ENCODE results near the gene EARS2. TPM values are rescaled to one million over a fixed set of nuclear protein-coding genes. Genes with fewer than 3 reads are reported as not detected.

EARS2 gene
- total and polyA plus RNA-seq, 2 of the 4 experiments (the other 2 are of a cell fraction), result 28.1 to 37.8 TPM

DNA sequence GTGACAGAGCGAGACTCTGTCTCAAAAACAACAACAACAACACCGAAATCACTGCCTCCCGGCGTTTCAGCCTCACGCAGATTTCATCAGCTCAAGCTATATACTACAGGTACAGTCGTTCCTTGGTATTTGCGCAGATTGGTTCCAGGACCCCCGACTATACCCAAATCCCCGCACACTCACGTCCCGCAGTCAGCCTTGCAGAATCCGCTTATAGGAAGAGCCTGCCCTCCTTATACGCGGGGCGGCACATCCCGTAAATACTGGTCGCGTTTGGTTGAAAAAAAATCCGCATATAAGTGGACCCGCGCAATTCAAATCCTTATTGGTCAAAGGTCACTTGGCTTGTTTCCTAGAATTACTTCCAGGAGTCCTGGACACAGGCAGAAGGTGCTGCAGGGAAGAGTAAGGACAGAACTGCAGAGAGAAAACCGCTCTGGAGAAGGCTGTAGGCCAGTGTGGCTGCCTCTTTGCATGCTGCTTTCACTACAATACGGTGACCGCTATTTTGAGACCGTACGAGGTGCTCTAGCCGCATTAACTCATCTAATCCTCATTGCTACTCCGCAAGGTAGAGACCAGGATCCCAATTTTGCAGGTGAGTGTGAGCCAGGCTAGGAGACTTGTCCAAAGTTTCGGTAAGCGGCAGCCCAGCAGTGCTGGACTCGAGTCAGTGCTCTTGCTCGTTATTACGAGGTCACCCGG, 38.2 kb upstream of the EARS2 start:
- Histone ChIP-seq H2AK5ac (ENCODE audit: low read depth, low read length) (peak overlapping the region; percentile 82; the same call in 1 of the 2 replicates), H2AFZ (replicated peaks; ENCODE audit: low read length, poor library complexity) (peak overlapping the region; percentile 94), H2BK5ac (ENCODE audit: low read depth, low read length, poor library complexity, severe bottlenecking) (peak overlapping the region; percentile 68), H4K8ac (ENCODE audit: low read depth in 2 of 2, low read length in 2 of 2) (peak overlapping the region; percentile 73 to 98; a peak in 3 of 4 replicates), H4K91ac (ENCODE audit: insufficient read depth, low read depth, low read length) (peak overlapping the region; percentile 47), H3K27me3 (ENCODE audit: control insufficient read depth, insufficient read depth, low read length) (no peaks in the 10 kb centered on the region), H3K9ac (ENCODE audit: low read depth, low read length) (peak overlapping the region; percentile 99), H3K18ac (ENCODE audit: low read depth, low read length) (no peak overlapping the region), H3K56ac (ENCODE audit: extremely low read depth, insufficient read depth, low read length) (peak overlapping the region; percentile 58), H2BK20ac (ENCODE audit: low read depth, low read length) (no peak overlapping the region), H4K5ac (ENCODE audit: low read depth, low read length) (peak overlapping the region; percentile 77), H3K9me3 (ENCODE audit: control insufficient read depth, insufficient read depth, low read length) (no peaks in the 10 kb centered on the region), H3K27ac (ENCODE audit: insufficient read depth, low read length) (peak overlapping the region; percentile 92), H3K79me1 (ENCODE audit: low read depth in 1 of 2, low read length in 2 of 2) (peaks cover 11 to 39% of the 10 kb centered on the region in 2 experiments), H3K36me3 (ENCODE audit: control insufficient read depth, insufficient read depth, low read length) (peaks cover 20% of the 10 kb centered on the region), H3K23ac (ENCODE audit: low read depth, low read length) (peak overlapping the region; percentile 86; the same call in 1 of the 2 replicates), H2BK120ac (ENCODE audit: low read depth, low read length) (no peak overlapping the region), H2BK15ac (ENCODE audit: low read depth, low read length) (no peak overlapping the region; the same call in 2 of the 3 replicates), H4K20me1 (ENCODE audit: insufficient read depth, low read length) (peaks cover 31% of the 10 kb centered on the region), H3K4me1 (ENCODE audit: control insufficient read depth, insufficient read depth, low read length) (peaks cover 3% of the 10 kb centered on the region; the same call in 1 of the 2 replicates), H3K4me2 (ENCODE audit: low read depth, low read length) (peak overlapping the region; percentile 98), H3K9me1 (ENCODE audit: insufficient read depth, low read length) (peaks cover 8% of the 10 kb centered on the region), H2AK9ac (replicated peaks; ENCODE audit: low read depth, low read length, poor library complexity) (peak overlapping the region; percentile 95), H3K4ac (ENCODE audit: low read depth, low read length) (peak overlapping the region; percentile 88), H3K4me3 (ENCODE audit: insufficient read depth, low read depth, low read length) (peak overlapping the region; percentile 100), H3K14ac (replicated peaks; ENCODE audit: low read depth, low read length) (peak overlapping the region; percentile 93; the same call in 1 of the 2 replicates)
- intact Hi-C loops (cut with micrococcal nuclease) (no loop called here), dilution Hi-C loops (cut with HindIII; ENCODE audit: low sequenced_read_pairs, unreplicated experiment) (no loop called here), in situ Hi-C loops (cut with MboI; ENCODE audit: low sequenced_read_pairs) (no loop called here)
- no peak for DNase-seq
- CTCF ChIA-PET, result no interaction called here
- no TSS peak for BruUV-seq (replicated peaks)
- POLR2A ChIA-PET (ENCODE audit: unreplicated experiment), result no interaction called here
- ATAC-seq (ENCODE audit: low read depth), result peak; percentile 5; the same call in 1 of the 2 replicates
- TF ChIP-seq MAFK (IDR thresholded peaks at IDR 0.05; ENCODE audit: low read depth, low read length) (no peak), FOS (IDR thresholded peaks at IDR 0.05; ENCODE audit: low read depth, low read length) (no peak), MXI1 (IDR thresholded peaks at IDR 0.05; ENCODE audit: borderline replicate concordance, low read depth, low read length) (no peak), RCOR1 (IDR thresholded peaks at IDR 0.05; ENCODE audit: insufficient replicate concordance, low read length) (no peak)
- 15% methylated on average over 23 of the region's 34 CpGs; no CpG with 5 or more reads in 1 of the 2 experiments for WGBS, 2 experiments (ENCODE audit: extremely low coverage in 2 of 2, insufficient read length in 1 of 2)
